ENCODE results near the gene FAHD1. TPM values are rescaled to one million over a fixed set of nuclear protein-coding genes. Genes with fewer than 3 reads are reported as not detected.

FAHD1 gene
- 74.3 and 81.7 TPM in 2 replicates for total RNA-seq

DNA sequence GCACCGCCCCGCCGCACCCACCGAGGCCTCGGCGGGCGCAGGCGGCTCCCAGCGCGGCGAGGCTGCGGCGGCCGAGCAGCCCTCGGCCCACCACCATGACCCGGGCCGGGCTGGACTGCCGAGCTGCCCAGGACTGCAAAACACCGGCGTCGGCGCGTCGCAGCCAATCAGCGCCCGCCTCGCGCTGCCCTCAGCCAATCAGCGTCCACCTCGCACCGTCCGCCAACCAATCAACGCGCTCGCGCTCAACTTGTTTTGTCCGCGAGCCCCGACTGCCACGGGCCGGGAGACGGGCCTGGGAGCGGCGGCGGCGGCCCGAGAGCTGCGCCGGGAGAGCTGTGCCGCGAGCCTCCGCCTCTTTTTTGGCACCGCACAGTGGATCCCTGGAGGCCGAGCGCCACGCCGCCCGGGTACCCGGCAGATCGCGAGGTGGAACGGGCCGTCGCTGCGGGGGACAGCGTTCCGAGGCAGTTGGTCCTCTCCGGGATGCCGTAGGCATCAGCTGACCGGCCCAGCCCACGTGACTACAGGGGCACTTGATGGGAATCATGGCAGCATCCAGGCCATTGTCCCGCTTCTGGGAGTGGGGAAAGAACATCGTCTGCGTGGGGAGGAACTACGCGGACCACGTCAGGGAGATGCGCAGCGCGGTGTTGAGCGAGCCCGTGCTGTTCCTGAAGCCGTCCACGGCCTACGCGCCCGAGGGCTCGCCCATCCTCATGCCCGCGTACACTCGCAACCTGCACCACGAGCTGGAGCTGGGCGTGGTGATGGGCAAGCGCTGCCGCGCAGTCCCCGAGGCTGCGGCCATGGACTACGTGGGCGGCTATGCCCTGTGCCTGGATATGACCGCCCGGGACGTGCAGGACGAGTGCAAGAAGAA lies at the start of gene FAHD1, which contains the start of gene HAGH:
Gene FAHD1, plus strand, starts transcription at position 516 of the 883 bp plus-strand sequence. Its CDS starts 33 bp downstream, at position 549.
Gene HAGH, minus strand, starts transcription at position 135 of the 883 bp plus-strand sequence. Its CDS starts 38 bp downstream, at position 97.
- DNase-seq (ENCODE audit: low read depth in 2 of 2): peak; percentile 98 to 99

DNA sequence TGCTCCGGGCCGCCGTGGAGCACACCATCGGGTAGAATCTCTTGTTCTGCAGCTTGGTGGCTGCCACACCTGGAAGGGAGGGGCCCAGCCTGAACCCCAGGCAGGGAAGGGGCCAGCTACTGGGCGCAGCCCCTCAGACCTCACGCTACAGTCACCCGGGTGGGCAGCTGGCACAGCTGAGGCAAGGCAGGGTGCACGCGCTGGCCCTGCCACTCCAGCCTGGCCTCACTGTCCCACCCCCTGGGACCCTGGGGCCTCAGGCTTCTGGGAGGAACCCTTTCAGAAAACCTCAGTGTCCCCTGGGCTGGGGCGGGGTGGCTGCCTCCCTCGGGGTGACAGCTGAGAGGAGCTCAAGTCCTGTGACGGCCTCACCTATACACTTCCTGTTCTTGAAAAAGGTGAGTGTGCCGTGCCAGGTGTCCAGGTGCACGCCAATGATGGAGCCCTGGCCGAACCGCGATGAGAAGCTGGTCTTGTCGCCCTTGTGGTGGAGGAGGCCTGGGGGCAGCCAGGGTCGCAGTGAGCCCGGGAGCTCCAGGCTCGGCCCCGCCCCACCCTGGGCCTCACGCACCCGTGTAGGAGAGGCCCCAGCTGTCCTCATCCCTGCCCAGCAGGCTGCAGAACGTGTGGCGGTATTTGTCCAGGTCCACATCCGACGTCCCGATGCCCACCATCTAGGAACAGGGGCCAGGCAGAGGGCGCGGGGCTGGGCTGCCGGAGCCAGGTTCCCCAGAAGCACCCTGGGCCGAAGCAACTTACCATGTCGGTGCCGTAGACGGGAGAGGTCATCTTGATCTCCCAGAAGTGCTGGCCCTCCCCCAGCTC lies 49.4 kb upstream of the FAHD1 start:
- DNase-seq (ENCODE audit: low read depth in 2 of 2): no peak

DNA sequence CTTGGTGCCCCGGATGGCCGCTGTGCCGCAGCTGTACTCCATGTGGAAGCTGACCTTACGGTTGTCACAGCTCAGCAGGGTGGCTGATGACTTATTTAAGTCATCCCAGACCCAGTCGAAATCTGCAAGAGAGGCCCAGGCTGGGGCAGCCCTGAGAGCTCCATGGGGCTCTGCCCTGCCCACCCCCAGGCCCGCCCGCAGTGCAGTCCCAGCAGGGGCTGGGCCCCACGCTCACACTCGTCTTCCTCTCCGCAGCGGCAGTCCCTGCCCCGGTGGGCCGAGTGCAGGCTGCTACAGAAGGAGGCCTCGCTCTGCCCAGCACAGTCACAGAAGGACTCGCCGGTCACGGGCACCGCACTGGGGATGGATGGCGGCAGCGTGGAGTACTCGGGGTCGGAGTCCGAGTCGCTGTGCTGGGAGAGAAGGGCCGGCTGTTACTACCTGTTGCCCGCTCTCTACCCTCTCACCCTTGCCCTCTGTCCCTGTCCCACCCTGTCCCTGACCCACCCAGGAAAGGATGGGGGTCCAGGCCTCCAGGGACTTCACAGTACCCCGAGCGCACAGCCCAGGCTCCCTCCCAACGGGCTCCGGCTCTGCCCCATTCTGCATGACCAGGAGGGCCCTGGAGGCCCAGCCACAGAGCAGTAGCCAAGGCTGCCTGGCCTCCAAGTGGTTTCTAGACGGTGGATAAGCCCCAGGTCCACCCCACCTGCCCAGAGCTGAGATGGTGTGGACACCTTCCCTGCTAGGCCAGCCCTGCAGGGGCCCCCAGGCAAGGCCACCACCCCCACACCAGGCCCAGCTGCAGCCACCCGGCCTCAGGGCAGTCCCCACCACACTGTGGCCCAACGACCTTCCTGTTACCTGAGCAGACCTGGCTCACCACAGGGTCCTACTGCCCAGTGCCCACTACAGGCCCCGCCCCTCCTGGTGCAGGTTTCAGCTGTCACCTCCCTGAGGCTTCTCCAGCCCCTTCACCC lies 48.5 kb upstream of the FAHD1 start:
- DNase-seq (ENCODE audit: low read depth in 2 of 2): no peak

DNA sequence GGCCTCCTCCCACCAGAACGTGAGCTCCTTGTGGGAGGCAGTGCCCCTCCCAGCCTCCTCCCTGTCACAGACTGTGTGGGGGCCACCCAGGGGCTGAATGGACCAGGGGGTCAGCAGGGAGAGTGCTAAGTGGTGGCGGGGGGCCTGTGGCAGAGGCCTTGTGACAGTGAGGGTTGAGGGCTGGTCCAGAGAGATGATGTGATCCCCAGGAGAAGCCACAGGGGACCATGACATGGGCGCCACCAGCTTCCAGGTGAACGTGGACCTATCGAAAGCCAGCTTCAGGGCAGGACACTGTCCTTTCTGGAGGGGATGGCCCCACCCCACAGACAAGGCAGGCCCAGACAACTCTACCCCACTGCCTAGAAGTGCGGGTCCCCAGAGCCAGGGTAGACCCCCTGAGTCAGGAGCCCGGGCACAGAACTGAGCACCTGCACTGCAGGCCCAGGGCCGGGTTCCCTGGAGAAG lies 47.7 kb upstream of the FAHD1 start:
- DNase-seq (ENCODE audit: low read depth in 2 of 2): no peak

GRCh38 chr16:1779741-1780676 lies 47.0 kb upstream of the FAHD1 start:
- no peak for DNase-seq (ENCODE audit: low read depth in 2 of 2)

DNA sequence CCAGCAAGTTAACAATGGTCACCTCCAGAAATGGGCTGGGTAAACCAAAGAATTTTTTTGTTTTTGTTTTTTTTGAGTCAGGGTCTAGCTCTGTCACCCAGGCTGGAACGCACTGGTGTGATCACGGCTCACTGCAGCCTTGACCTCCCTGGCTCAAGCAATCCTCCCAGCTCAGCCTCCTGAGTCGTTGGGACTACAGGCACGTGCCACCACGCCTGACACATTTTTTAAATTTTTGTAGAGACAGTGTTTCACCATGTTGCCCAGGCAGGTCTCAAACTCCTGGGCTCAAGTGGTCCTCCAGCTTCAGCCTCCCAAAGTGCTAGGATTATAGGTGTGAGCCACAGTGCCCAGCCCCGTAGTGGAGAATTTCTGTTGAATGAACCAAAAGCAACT lies 46.3 kb upstream of the FAHD1 start:
- no peak for DNase-seq (ENCODE audit: low read depth in 2 of 2)

GRCh38 chr16:1781254-1781653 lies 45.8 kb upstream of the FAHD1 start:
- no peak for DNase-seq (ENCODE audit: low read depth in 2 of 2)

- peak; percentile 35 for DNase-seq (ENCODE audit: low read depth in 2 of 2)
Observed at GRCh38 chr16:1781758-1782407, 45.1 kb upstream of the FAHD1 start.

- DNase-seq (ENCODE audit: low read depth in 2 of 2): peak; percentile 100
Observed at GRCh38 chr16:1782408-1783264, 44.4 kb upstream of the FAHD1 start, which contains the start of the genes NUBP2 and SPSB3. Gene NUBP2, plus strand, starts transcription at chr16:1782960. Its CDS starts 61 bp downstream, at chr16:1783021. Gene SPSB3, minus strand, starts transcription at chr16:1782571. Its CDS starts 1,088 bp downstream, at chr16:1781483.

- no peak for DNase-seq (ENCODE audit: low read depth in 2 of 2)
Observed at GRCh38 chr16:1784977-1785845, 41.8 kb upstream of the FAHD1 start.

GRCh38 chr16:1785846-1786170 lies 41.2 kb upstream of the FAHD1 start:
- no peak for DNase-seq (ENCODE audit: low read depth in 2 of 2)

DNA sequence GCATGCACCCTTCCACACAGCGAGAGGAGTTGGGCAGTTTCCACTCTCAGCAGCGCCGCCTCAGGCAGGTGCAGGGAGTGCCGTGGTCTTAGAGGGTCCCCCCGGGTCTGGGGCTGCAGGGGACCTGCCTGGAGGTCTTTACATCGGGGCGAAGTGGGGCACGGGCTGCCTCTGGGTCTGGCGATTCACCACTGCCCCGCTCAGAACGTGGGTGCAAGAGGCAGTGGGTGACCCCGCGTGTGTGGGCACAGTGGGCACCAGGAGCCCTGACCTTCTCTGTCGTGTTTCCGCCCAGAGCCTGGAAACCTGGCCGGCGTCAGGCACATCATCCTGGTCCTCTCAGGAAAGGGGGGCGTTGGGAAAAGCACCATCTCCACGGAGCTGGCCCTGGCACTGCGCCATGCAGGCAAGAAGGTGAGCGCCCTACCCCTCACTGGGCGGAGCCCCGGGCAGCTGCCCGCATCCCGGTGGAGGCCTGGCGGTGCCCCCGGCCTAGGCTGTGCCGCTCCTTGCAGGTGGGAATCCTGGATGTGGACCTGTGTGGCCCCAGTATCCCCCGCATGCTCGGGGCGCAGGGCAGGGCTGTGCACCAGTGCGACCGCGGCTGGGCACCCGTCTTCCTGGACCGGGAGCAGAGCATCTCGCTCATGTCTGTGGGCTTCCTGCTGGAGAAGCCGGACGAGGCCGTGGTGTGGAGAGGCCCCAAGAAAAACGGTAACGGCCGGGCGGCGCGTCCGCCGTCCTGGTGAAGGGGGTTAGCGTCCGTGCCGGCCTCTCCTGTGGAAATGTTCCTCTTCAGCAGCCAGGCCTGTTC lies 40.6 kb upstream of the FAHD1 start:
- no peak for DNase-seq (ENCODE audit: low read depth in 2 of 2)

DNA sequence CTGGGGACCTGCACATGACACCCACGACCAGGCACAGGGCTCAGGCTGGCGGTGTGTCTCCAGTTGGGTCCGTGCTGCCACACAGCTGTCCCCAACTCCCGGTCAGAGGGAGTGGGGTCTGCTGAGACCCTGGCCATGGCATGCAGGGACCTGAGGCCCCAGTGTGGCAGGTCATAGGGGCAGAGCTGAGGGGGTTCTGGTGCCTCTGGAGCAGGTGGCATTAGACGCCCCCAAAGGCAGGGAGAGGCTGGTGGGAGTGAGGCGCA lies 40.0 kb upstream of the FAHD1 start:
- DNase-seq (ENCODE audit: low read depth in 2 of 2): no peak

DNA sequence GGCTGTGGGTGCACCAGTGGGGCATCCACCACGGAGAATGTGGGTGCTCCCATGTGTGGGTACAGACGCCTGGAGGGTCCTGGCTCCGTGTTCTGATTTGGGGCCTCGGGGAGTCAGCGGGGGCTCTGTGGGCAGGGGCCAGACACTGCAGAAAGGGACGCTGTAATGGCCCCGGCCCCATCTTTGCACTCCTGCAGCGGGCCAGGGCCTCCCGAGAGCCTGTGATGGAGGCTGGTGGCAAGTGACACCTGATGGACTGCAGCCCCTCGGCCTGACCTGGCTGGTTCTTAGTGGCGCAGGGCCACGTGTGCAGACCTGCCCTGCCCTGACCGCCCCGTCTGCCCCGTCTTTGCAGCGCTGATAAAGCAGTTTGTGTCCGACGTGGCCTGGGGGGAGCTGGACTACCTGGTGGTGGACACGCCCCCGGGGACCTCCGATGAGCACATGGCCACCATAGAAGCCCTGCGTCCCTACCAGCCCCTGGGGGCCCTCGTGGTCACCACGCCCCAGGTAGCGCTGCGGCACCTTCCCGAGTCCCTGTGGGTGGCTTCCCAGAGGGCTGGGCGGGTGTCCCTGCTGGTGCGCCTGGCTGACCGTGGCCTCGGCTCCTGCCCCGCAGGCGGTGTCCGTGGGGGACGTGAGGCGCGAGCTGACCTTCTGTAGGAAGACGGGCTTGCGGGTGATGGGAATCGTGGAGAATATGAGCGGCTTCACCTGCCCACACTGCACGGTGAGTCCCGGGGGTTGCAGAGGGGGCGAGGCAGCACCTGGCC lies 39.5 kb upstream of the FAHD1 start:
- no peak for DNase-seq (ENCODE audit: low read depth in 2 of 2)

GRCh38 chr16:1788095-1788707 lies 38.8 kb upstream of the FAHD1 start:
- DNase-seq (ENCODE audit: low read depth in 2 of 2): no peak

DNA sequence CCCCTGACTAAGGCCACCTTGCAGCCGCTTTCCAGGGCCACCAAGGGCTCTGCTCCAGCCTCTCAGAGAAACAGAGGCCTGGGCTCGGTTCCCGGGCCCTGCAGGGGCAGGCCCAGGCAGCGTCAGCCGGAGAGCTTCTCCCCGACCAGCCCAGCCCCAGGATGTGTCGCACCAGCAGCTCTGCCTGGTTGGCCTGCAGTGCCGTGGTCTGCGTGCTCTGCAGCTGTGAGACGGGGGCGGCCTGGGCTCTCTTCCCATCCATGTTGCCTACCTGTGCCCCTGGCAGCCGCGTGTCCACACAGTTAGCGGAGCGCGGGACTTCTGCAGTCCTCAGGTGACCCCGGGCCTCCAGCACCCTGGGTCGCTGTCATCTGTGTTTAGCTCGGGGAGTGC lies 38.3 kb upstream of the FAHD1 start:
- DNase-seq (ENCODE audit: low read depth in 2 of 2): no peak

Data from lung microvascular endothelial cell (primary cell).